MCF 10A (cell line): ENCODE results near the gene DMKN. TPM values are rescaled to one million over a fixed set of nuclear protein-coding genes. Genes with fewer than 3 reads are reported as not detected.

ENCODE experiments used
- BruUV-seq: library from RNA; stranded (reverse); fragments of 400-500 nt; replicated peaks from 2 replicates; lab custom pipeline; 2021; lab: Mats Ljungman, UMichigan
- CTCF ChIA-PET: fragments of 300-600 bp; sonication (Branson Sonifier 250); formaldehyde crosslinking; extraction: SDS; loops from one replicate; lab custom pipeline; 2021; ENCODE audit warnings: antibody characterized with exemption, inconsistent platforms; lab: Yijun Ruan, JAX
- POLR2A ChIA-PET: fragments of 300-600, 350-650 bp; sonication (Branson Sonifier 250); formaldehyde crosslinking; extraction: SDS; loops from one replicate; lab custom pipeline; 2020; ENCODE audit warnings: antibody characterized with exemption, inconsistent platforms; lab: Yijun Ruan, JAX
- DNase-seq: peaks from one replicate; pipeline ENCODE4 v3.0.0-alpha.2; 2018; ENCODE audit not compliant: unreplicated experiment
- H3K27ac Mint-ChIP-seq: one replicate; pipeline ENCODE4 v1.8.0; 2022; ENCODE audit warnings: mild to moderate bottlenecking, low read depth, mixed read lengths; ENCODE audit not compliant: unreplicated experiment
- H3K27me3 Mint-ChIP-seq: one replicate; pipeline ENCODE4 v1.8.0; 2022; ENCODE audit warnings: mixed read lengths; ENCODE audit not compliant: insufficient read depth, unreplicated experiment
- H3K36me3 Mint-ChIP-seq: one replicate; pipeline ENCODE4 v1.8.0; 2022; ENCODE audit warnings: mild to moderate bottlenecking, moderate library complexity, mixed read lengths; ENCODE audit not compliant: insufficient read depth, unreplicated experiment
- H3K4me1 Mint-ChIP-seq: one replicate; pipeline ENCODE4 v1.8.0; 2022; ENCODE audit warnings: mixed read lengths; ENCODE audit not compliant: insufficient read depth, unreplicated experiment
- H3K4me3 Mint-ChIP-seq: one replicate; pipeline ENCODE4 v1.8.0; 2022; ENCODE audit warnings: mild to moderate bottlenecking, moderate library complexity, mixed read lengths; ENCODE audit not compliant: unreplicated experiment
- H3K9me3 Mint-ChIP-seq: one replicate; pipeline ENCODE4 v1.8.0; 2022; ENCODE audit warnings: mixed read lengths; ENCODE audit not compliant: unreplicated experiment
- CTCF ChIP-seq: fragments of 200-600 bp; IDR thresholded peaks from one replicate; pipeline ENCODE4 v1.8.0; 2022; ENCODE audit warnings: antibody characterized with exemption, mild to moderate bottlenecking; ENCODE audit not compliant: unreplicated experiment
- intact Hi-C: fragments of 100-400 bp; cut with micrococcal nuclease; formaldehyde crosslinking; loops from 2 replicates; pipeline ENCODE4 v1.14.1; 2022
- total RNA-seq: library from RNA; stranded (reverse); gene quantifications from 2 replicates; pipeline ENCODE4 v1.2.3, GENCODE V29; 2022

The DMKN gene
- total RNA-seq, 1 experiment from 2014 or later, result 90.7 TPM

GRCh38 chr19:35506011-35506410 lies 7.4 kb downstream of the DMKN start:
- CTCF ChIA-PET, result interaction anchor here (0.7 to 8.6 kb wide), 7 partner anchors 11 to 486 kb away, joined by 3 to 108 read pairs (median 6); no protein-coding TSS in a partner anchor
- Mint-ChIP-seq H3K27me3 (no peaks in the 10 kb centered on the region), H3K9me3 (no peaks in the 10 kb centered on the region), H3K36me3 (peaks cover 24% of the 10 kb centered on the region), H3K4me3 (no peak overlapping the region), H3K4me1 (peaks cover 5% of the 10 kb centered on the region), H3K27ac (no peak overlapping the region)
- no peak for DNase-seq
- intact Hi-C loops, result no loop called here
- no peak for TF ChIP-seq CTCF
- POLR2A ChIA-PET, result no interaction called here
- BruUV-seq, result no TSS peak

- no TSS peak for BruUV-seq
- Mint-ChIP-seq H3K36me3 (peaks cover 24% of the 10 kb centered on the region), H3K9me3 (no peaks in the 10 kb centered on the region), H3K4me1 (no peaks in the 10 kb centered on the region), H3K27ac (no peak overlapping the region), H3K27me3 (no peaks in the 10 kb centered on the region), H3K4me3 (no peak overlapping the region)
- ChIA-PET POLR2A (interaction anchor here (1.0 kb wide), 1 partner anchor 30 kb away, joined by 3 read pairs; no protein-coding TSS in a partner anchor), CTCF (interaction anchor here (0.9 to 8.6 kb wide), 5 partner anchors 8 to 249 kb away, joined by 3 to 108 read pairs (median 5); no protein-coding TSS in a partner anchor)
- intact Hi-C loops, result no loop called here
- no peak for TF ChIP-seq CTCF
- no peak for DNase-seq
Observed at GRCh38 chr19:35502751-35503150, 10.7 kb downstream of the DMKN start.

- CTCF ChIA-PET, result interaction anchor here (1.3 to 1.7 kb wide), 2 partner anchors 9 to 149 kb away, joined by 5 read pairs; no protein-coding TSS in a partner anchor
- peak; percentile 69 for DNase-seq
- Mint-ChIP-seq H3K9me3 (no peaks in the 10 kb centered on the region), H3K36me3 (peaks cover 24% of the 10 kb centered on the region), H3K27ac (no peak overlapping the region), H3K4me1 (no peaks in the 10 kb centered on the region), H3K27me3 (no peaks in the 10 kb centered on the region), H3K4me3 (no peak overlapping the region)
- intact Hi-C loops, result no loop called here
- no TSS peak for BruUV-seq
- POLR2A ChIA-PET, result interaction anchor here (0.6 kb wide), 1 partner anchor 113 kb away, joined by 3 read pairs; no protein-coding TSS in a partner anchor
- no peak for TF ChIP-seq CTCF
Observed at GRCh38 chr19:35501684-35502083, 11.8 kb downstream of the DMKN start.

GRCh38 chr19:35500611-35501010 lies 12.8 kb downstream of the DMKN start:
- Mint-ChIP-seq H3K4me3 (no peak overlapping the region), H3K9me3 (no peaks in the 10 kb centered on the region), H3K4me1 (no peaks in the 10 kb centered on the region), H3K27ac (no peak overlapping the region), H3K36me3 (peaks cover 18% of the 10 kb centered on the region), H3K27me3 (no peaks in the 10 kb centered on the region)
- ChIA-PET POLR2A (interaction anchor here (0.7 kb wide), 1 partner anchor 1763 kb away, joined by 3 read pairs; no protein-coding TSS in a partner anchor), CTCF (interaction anchor here (0.8 kb wide), 1 partner anchor 10 kb away, joined by 4 read pairs; no protein-coding TSS in a partner anchor)
- no peak for DNase-seq
- TF ChIP-seq CTCF, result no peak
- no TSS peak for BruUV-seq
- intact Hi-C loops, result no loop called here
